Measurements from ENCODE around the gene CCDC148. TPM values are rescaled to one million over a fixed set of nuclear protein-coding genes. Genes with fewer than 3 reads are reported as not detected.
"Not testable (repeated sequence)": the region's sequence is repeated elsewhere in the genome, so short reads cannot be mapped to it uniquely, and the experiment has no call there.

The CCDC148 gene
- polyA plus RNA-seq, 5 donors = 2.7 to 5.4 (median 5.2) TPM

GRCh38 chr2:158482594-158482993 lies 26.0 kb upstream of the CCDC148 start:
- no peak for DNase-seq

GRCh38 chr2:158481116-158481515 lies 24.6 kb upstream of the CCDC148 start:
- DNase-seq = no peak

DNA sequence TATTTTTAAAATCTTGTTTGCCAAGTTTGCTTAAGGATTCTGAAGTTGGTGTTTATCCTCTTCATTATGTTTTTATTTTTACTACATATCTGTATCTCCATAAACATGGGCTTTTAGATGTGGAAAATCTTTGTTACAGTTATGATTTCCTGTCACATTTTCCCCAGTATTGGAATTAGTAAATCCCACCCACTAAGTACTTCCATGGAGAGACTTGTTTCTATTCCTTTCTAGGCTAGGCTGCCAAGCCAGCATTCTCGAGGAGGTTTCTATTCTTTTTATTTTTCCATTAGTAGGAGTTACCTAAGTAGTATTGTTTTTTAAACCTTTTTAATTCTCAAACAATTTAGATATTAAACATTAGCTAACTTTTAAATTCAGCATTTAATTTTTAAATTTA lies 22.3 kb upstream of the CCDC148 start:
- peak in 1 of 2 donors; percentile 32 for DNase-seq

DNA sequence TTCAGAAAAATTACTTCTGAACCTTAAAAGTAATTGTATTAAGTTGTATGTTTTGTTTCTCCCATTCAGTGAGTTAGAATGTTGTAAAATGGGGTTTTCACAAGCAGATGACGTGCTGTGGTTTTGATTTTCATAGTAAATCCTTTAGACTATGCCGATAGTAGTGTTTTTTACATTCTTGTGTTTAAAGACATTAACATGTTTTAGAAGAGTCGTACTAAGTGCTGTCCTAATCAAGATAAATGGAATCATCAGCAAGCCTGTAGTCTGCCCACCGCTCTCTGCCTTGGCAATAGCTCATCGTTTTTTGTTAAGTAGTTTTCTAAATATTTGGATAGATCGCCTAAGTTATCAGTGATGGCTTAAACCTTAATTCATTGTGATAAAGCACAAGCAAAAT lies 21.7 kb upstream of the CCDC148 start:
- DNase-seq = no peak

DNA sequence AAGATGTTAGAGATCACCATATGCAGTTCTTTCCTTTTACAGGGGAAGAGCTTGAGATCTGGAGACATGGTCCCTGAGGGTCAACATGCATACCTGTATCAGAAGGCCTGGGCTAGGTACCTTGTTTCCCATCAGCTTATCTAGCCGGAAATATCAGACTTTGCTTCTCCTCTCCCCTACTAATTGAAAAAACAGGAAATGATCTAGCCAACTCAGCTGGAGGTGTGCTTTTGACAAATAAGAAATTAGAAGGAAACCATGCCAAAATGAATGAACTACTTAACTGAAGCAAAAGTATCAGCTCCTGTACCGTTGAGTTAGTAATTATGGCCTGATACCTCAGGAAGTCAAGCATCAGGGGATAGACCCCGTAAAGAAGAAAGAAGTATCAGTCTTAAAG lies 20.6 kb upstream of the CCDC148 start:
- no peak for DNase-seq

- DNase-seq = not testable (repeated sequence)
Measured at GRCh38 chr2:158474526-158475011, 18.0 kb upstream of the CCDC148 start.

DNA sequence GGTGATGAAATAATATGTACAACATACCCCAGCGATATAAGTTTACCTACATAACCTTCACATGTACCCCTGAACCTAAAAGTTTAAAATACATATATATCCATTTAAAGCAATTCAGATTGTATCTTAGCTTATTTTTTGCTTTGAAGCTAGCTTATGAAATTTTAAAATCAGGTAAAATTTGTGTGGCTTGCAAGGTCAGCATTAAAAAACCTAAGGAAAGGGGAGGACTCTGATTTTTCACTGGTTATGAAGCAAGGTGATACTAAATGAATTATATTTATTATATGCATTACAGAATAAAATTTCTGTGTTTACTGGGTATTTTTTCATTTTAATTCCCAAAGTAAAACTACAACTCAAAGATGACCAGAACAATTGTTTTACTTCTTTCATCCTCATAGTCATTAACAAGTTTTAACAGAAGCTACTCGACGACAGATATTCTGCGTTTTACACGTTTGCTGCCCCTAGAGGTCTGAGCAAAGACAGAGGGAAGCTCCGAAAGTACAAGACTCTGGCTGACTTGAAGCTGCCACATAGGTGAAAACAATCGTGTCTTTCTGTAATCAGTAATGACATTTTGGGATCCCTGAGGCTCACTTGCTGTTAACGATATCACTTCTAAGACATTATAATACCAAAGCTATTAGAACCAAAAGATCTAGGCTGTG lies 17.3 kb upstream of the CCDC148 start:
- DNase-seq = no peak

DNA sequence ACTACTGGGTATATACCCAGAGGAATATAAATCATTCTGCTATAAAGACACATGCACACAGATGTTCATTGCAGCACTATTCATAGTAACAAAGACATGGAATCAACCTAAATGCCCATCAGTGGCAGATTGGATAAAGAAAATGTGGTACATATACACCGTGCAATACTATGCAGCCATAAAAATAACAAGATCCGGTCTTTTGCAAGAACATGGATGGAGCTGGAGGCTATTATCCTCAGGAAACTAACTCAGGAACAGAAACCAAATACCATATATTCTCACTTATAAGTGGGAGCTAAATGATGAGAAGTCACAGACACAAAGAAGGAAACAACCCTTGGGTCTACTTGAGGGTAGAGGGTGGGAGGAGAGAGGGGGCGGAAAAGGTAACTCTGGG lies 16.7 kb upstream of the CCDC148 start:
- DNase-seq = not testable (repeated sequence)

DNA sequence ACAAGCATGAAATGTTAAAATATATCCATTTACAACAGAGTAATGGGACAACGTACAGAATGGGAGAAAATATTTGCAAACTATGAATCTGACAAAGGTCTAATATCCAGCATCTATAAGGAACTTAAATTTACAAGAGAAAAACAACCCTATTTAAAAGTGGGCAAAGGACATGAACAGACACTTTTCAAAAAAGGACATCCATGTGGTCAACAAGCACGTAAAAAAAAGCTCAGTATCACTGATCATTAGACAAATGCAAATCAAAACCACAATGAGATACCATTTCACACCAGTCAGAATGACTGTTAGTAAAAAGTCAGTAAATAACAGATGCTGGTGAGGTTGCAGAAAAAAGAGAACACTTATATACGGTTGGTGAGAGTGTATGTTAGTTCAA lies 16.3 kb upstream of the CCDC148 start:
- not testable (repeated sequence) for DNase-seq

DNA sequence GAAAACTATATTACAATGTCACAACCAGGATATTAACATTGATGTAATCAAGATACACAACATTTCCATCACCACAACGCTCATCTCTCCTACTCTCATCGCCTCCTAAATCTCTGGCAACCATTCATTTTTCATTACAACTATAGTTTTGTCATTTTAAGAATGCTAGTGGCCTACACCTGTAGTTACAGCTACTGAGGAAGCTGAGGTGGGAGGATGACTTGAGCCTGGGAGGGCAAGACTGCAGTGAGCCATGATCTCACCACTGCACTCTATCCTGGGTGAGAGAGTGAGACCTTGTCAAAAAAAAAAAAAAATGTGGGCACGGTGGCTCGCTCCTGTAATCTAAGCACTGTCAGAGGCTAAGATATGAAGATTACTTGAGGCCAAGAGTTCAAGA lies 10.7 kb upstream of the CCDC148 start:
- DNase-seq = no peak

DNA sequence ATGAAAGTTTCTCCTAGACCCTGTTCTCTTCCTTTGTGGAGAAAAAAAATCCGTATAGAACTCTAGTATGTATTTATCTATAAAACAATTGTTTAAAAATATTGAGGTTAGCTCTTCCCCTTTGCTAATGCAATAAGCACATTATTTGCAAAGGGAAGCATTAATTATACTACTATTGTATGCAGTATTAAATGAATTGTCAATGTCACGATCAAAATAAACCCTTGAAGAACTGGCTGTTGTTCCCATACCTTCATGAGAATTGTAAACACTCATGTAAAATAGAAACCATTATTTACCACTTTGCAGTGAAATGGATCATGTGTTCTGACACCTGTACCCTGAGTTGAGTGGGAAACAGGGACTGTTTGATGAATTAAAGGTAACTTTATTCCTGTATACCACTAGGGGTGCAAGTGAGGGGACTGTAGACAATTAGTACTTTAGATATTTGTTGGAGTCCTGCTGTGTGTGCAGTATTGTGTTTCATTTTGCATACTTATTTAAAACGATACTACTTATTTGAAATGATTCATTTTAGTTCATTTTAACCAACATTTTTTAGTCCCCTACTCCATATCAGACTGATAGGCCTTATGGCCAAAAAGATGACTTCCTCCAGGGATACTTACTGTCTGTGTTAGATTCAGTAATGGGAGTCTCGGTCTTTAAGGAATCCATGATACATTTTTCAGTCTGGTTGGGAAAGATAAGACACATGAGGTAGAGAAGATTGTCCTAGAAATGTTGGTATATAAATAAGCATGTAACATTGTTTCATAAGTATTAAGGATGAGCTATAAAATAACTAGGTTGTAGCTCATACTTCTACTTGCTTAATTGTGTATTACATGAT lies 8.1 kb upstream of the CCDC148 start:
- DNase-seq = no peak

- no peak for DNase-seq
Measured at GRCh38 chr2:158463496-158464095, 7.0 kb upstream of the CCDC148 start.

GRCh38 chr2:158460632-158461297 lies 4.2 kb upstream of the CCDC148 start:
- DNase-seq = no peak

DNA sequence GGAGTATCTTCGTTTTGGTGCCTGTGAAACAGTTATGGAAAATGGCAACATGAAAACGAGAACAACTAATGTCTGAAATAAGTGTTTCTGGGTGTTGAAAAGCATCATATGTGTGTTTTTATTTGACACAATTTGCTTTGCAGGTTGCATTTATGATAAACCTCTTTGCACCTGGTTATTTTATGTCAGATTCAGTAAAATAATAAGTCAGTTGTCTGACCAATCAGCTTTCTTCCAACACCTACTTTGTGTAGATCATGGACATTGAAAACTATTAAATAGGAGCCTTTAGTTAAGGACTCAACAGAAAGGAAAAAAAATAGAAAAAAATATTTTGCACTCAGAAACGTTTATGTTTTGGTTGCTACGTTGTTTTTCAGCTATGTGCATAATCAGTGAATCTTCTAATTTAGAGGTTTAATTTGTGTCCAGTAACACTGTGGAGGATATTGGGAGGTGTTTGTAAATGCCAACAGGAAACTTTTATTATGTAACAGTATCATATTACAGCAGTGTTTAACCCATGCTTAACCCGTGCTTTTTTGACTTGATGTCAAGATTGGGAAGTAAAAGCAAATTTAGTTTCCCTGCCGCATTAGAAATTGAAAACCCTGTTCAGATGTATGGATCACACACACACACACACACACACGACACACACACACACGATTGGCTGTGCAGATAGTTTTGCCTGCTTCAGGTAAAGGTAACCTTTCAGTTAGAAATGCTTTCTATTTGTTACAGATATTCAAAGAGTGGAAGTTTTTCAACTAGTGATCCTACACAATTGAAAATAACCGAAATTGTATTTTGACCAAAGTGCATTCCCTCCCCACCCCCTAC lies 2.8 kb upstream of the CCDC148 start:
- DNase-seq = peak; percentile 26 to 47

DNA sequence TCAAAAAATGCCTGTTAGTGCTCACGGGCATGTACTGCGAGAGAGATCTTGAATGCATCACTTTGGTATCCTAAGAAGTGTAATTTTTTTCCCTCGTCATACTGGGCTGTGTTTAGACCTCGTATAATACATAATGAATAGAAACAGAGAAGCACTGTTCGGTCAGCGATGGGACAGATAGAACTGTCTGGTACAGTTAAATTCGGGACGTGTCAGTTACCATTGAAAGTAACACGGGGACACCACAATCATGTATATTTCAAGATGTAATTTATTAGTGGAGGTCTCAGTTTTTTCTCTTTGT lies 2.0 kb upstream of the CCDC148 start:
- DNase-seq = peak in 1 of 2 donors; percentile 17

DNA sequence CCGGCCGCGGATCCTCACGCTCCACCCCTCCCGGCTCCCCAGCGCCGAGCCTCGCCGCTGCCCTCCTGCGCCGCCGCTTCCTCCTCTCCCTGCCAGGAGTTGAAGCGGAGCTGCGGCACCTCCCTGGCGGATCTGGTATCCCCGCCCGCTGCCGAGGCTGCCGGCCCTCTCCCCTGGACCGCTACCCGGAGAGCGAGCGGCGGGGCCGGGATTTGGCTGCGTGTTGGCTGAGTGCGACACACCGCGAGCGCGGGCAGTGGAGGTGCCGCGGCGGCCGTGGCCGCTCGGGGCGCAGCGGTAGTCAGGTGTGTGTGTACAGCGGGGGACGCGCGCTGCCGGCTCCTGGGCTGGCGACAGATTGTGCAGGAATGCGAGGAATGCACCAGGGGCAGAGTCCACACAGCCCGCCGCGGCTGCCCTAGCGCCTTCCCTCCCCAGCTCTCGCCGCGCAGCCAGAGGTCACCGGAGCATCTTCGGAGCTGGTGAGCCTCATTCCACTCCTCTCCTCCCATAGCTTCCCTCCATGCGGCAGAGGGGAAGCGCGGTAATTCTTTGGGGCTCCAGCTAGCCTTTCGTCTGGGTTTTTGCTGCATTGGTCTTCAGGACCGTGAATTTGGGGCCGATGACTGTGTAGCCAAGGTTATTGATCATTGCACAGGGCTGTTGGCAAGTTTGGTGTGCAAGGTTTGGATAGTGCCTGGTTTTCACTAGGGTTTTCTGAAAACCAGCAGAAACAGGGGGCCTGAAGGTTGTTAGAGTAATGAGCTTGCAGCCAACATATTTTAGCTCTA lies 1.5 kb upstream of the CCDC148 start:
- DNase-seq = peak; percentile 63 to 79

DNA sequence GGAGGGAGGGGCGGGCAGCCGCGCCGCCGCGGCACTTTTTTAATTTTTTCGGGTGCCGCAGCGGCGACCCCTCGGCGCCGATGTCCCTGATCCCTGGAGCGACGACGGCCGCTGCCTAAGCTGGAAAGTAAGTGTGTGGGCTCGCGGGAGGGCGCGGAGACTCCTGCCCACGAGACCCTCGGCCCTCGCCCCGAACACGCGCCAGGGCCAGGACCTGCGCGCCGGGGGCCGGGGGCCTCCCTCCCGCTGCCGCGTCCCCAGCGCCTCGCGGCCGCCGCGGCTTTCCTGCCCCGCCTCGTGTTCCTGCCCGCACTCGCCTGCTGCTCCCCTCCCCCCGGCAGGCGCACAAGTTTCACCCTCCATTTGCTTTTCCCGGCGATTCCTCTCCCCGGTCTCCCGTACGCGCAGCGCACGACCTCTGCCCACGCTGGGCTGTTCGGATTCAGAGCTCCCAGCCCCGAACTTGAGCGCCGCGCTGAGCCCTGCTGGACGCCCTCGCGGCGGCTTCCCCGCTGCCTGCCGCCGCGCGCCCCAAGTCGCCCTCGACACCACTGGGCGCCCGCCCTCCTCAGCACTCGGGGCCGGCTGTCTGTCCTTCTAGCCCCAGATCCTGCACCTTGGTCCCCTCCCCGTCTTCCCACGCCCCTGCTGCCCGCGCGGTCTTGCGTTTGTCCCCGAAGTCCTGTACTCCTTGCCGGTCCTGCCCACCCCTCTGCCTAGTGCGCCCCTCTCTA lies 706 bp upstream of the CCDC148 start:
- peak; percentile 68 to 77 for DNase-seq

DNA sequence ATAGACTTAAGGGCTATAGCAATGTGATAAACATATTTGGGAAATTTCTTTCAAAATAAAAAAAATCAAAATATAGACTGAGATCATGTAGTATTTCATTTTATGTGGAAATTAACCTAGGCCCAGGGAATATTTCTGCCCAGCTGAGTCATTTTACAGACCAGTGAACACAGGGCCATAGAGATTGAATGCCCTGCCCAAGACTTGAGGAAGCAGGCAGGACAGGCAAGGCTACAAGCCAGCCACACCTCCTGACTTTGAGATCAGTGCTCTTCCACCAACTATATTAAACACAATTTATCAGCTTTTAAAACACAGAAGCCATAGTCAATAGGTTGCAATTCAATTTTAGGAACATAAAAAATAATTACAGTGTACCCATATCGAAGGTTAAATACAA lies 12.9 kb downstream of the CCDC148 start:
- DNase-seq = no peak

GRCh38 chr2:158439062-158439461 lies 17.5 kb downstream of the CCDC148 start:
- DNase-seq = not testable (repeated sequence)

DNA sequence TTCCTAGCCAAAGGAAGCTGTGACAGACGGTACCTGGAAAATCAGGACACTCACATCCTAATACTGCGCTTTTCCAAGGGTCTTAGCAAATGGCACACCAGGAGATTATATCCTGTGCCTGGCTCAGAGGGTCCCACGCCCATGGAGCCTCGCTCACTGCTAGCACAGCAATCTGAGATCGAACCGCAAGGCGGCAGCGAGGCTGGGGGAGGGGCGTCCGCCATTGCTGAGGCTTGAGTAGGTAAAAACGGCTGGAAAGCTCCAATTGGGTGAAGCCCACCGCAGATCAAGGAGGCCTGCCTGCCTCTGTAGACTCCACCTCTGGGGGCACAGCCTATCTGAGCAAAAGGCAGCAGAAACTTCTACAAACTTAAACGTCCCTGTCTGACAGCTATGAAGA lies 22.8 kb downstream of the CCDC148 start:
- DNase-seq = not testable (repeated sequence)

Data from right lung (tissue), 5 donors.